Stimulated activated CD4-positive, alpha-beta T cell treated with anti-CD3 and anti-CD28 coated beads, TNF-alpha, amount 100 ng/mL, for 1 hour (primary cell): Measurements from ENCODE around the gene KCTD1.
"Not testable (repeated sequence)": the region's sequence is repeated elsewhere in the genome, so short reads cannot be mapped to it uniquely, and the experiment has no call there.

Source experiments
- DNase-seq, 3 donors: peaks; one replicate each; pipeline ENCODE4 v3.0.0-alpha.2; 2020; ENCODE audit warnings: low read depth in 3 of 3, low spot score in 1 of 3

The KCTD1 gene

DNA sequence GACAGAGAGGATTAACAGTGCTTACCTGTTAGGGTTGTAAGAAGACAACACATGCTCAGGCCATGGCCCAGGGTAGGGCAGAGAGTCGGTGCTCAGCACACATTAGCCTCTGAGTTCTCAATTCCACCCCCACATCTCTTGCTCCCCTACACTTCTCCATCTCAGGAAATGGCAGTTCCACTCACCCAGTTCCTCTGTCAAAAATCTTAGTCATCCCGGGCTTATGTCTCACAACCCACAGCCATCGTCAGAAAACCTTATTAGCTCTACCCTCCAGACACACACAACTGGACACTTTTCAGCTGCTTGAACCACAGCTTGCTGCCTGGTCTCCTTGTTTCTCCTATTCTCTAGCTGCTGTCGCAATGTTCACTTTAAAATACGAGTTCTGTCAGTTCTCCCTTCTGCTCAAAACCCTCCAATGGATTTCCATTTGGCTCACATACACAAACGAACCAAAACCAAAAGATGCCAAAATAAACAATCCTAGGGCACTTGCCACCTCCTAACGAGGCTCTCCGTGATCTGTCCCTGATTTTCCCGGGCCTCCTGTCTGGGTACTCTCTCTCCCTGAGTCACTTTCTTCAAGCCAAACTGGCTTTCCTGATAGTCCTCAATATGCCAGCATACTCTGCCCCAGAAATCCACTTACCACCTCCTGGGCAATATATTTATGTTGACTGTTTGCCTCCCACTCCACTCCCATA lies 89.7 kb downstream of the KCTD1 start:
- DNase-seq = no peak

DNA sequence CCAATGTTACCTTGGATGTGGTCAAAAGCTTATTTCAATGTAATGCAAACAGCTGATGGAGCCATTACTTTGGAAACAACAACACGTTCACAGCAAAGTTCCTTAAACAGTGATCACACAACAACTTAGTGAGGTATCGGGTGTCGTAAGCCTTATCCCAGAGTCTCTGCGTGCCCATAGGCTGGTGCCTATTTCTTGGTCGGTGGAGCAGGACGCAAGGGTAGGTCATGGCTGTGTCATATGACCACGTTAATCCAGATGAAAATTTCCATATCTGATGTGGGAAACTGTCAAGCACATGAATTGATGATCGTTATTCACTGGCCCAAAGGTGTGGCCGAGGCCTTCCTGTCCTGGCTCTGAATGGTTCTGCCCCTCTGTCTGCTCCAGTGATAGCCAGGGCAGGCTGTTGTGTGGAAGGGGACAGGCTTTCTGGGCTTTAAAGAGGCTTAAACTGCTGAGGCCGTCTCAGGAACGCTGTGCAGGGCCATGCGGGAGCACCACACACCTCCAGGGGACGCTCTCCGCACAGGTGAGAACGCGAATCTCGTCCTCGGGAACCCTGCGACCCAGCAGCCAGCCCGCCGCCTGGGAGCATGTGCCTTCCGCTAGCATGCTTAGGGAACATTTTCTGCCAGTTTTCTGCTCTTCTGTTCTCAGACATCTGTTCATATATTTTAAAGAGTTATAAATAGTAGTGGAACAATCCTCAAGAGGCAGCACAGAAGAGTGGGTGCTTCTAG lies 90.6 kb downstream of the KCTD1 start:
- no peak for DNase-seq

DNA sequence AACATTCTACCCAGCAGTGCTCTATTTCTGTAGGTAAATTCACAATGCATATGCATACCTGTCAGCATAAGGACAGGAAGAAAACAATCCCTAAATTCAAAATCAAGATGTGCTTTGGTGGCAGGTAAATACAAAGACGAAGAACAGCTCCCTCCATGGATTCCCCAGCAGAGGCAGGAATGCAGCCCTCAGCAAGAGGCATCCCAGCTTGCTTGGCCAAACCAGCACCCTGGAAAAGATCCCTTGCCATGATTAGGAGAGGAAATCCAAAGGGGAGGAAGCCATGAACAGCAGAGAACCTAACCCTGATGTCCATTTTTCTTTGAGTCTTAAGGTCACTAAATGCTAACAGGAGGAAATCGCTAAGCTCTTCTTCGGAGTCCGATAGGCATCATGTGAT lies 91.2 kb downstream of the KCTD1 start:
- no peak for DNase-seq

DNA sequence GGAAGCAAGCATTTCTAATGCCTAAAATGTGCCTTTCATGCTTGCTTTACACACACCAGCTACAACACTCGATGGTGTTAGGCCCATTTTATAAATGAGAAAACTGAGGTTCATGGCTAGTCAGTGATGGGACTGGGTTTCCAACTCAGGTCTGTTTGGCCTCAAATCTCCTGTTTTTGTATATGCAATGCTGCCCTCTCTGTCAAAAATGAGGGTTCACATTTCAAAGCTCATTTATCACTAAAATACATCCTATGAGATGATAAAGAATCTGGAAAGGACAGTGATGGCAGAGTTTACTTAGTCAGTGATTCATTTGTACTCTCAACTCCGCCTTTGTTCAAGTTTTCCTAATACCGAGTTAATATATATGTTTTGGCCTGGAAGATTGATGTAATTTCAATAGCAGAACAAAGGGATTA lies 92.3 kb downstream of the KCTD1 start:
- no peak for DNase-seq

DNA sequence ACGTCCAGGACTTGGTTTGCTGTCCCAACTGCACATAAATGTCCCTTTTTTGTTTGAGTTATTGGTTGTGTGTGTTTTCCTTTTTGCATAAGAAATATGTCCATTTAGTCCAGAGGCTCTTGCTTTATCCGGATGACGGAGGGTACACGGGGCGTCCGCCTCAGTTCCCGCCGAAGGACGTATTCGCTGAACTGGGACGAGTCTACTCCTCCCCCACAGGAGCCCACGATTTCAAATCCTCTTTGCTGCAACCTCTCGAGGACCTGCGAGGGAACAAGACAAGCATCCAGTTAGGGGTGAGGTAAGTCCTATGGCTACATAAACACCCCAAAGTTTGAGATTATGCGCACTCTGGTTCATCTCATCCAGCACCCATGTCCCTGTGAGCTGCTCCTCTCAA lies 92.7 kb downstream of the KCTD1 start:
- no peak for DNase-seq

DNA sequence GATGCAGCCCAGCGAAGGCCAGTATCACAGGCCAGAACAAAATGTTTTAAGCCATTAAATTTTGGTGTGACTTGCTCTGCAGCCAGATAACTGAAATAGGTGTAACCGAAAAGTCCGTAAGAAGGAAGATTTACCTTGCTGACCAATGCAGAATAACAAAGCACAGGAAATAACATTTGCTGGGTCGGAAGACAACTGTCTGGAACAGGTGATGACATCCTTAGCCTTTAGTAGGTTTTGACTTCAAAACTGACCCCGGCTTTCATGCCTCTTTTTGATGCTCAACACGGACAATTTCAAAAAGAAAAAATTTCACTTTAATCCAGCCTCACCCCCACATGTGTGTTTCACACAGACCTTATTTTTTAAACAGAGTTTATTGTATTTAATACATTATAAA lies 93.7 kb downstream of the KCTD1 start:
- DNase-seq = no peak

DNA sequence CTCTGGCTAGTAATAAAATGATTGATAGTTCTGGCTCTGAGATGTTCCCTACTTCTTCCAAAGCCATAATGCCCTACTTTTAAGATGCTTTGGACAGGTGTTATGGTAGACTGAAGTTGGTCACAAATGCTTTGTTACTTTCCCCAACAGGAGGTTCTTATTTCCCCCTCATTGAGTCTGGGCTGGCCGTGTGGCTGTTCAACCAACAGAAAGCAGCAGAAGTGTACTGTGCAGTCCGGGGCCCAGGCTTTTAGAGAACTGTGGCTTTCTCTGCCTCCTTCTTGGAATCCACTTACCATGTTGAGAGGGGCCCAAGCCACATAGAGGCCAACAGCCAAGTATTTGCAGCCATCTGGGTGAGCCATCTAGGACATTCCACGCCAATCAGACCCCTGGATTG lies 94.2 kb downstream of the KCTD1 start:
- no peak for DNase-seq

DNA sequence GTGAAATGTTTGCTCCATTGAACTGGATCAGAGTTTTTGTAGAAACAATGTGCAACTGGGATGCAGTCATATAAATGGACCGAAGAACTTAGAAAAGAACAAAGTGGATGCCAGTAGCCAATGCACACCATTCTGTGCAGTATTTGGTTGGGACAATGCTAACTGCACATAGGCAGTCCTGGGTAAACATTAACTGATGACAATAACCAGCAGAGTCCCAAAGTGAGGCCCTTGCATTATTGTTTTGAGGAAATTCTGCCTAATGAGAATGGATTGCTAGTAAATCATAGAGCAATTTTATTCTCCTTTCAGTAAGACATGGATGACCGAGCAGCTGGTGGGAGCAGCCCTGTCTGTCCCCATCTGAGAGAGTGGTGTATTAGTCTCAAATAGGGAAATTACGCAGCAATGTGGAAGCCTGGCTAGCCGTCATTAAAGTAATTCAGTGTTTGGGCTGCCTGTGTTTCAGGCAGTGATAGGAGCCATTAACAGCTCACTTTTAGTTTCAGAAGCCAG lies 94.9 kb downstream of the KCTD1 start:
- DNase-seq = no peak

DNA sequence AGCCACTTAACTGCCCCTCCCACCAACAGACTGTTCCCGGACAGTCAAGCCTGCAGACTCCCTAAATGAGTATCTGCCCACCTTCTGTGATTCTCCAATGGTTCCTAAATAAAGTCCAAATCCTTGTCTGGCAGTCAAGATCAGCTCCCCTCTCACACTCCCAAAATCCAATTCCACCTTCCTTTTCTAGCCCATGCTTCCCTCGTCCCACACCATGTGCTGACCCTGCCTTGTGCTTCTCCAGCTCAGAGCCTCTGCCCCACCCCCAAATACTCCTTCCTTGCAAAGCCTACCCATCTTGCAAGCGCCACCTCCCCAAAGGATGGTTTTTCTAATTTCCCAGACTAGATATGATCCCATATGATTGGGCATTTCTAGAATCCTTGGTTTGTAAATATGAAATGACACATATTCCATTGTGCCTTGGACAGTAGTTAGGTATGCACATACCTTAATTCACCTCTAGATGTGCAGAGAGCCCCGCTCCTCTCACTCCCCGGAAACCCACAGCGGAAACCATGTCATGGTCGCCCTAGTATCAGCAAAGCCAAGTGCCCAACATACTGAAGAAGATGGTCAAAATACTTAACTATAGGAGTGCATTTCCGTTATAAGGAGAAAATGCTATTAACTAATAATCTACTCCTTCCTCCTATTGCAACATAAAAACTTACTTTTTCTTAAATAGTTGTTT lies 97.2 kb downstream of the KCTD1 start:
- no peak for DNase-seq

DNA sequence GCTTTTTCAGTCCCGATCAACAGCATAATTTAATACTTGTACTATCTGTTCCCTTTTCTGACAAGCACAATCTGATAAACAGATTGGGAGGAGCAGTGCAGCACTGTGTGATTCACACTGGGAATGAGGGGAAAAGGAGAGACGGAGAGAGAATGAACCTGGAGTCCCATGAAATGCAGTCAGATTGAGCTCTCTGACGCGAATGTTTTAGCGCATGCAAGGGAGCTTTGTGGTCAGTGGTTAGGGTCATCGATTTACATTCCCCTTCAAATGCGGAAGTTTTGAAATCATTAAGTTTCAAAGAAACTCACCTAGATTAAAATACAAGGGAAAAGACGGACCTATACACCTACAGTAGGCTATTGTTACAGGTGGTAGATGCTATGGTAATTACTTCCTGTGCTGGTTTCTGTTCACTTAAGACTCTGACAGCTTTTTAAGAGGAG lies 99.6 kb downstream of the KCTD1 start:
- no peak for DNase-seq

DNA sequence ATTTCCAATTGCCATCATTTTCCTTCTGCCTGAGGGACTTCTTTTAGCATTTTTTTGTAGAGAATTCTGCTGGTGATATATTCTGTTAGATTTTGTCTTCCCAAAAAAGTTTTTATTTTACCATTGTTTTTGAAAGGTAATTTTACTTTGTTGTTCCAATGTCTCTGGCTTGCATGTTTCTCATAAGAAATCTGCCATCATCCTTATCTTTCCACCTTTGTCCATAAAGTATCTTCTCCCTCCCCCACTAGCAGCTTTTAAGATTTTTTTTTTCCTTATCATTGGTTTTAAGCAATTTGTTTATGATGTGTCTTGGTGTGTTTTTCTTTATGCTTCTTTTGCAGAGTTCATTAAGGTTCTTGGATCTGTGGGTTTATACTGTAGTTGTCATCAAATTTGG lies 104.5 kb downstream of the KCTD1 start:
- DNase-seq = no peak

DNA sequence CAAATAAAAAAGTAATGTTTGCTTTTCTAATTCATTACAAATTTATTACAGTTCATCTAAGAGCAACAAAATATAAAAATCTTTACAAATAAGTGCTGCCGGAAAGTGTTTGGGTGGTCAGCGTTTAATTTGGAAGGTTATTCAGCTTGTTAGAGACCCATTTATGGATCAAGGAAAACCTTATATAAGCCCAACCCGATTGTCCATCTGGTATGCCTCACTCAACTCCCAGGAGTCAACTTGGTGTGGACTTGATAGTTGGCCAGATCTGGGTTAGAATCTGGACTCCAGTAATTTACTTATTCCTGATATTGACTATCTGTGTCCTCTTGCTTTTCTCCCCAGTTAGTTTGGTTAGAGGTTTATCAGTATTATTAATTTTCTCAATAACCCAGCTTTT lies 106.2 kb downstream of the KCTD1 start:
- no peak for DNase-seq

DNA sequence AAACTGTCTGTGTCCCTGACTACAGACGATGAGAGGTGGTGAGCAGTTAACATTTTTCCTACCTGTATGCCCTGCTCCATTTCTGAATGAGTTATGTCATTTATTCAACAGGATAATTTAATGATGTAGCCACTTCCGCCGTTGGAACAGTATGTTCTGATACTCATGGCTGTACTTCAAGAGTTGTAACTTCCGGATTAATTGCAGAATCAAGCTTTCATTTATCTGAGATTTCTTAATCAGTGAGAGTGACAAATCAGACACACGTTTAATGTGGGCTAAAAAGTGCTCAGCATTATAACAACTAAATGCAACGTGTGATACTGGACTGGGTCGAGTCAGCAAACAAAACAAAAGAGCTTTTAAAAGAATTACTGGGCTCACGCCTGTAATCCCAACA lies 107.7 kb downstream of the KCTD1 start:
- no peak for DNase-seq

DNA sequence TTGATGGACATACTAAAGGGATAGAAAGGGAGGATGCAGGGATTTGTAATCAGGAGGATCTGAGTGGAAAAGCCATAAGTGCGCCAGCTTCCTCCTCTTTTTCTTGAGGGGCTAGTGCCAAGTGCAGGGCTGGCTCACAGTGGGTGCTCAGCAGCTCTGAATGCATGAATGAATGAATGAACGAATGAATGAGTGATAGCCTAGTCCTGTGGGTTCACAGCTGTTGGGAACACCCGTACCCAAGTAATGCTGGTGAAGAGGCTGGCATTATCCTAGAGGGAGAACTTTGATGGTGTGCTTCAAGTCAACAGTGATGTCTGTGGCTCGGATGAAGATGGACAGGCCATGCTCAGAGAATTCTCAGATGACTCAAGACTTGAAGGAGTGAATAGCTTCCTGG lies 108.8 kb downstream of the KCTD1 start:
- no peak for DNase-seq

DNA sequence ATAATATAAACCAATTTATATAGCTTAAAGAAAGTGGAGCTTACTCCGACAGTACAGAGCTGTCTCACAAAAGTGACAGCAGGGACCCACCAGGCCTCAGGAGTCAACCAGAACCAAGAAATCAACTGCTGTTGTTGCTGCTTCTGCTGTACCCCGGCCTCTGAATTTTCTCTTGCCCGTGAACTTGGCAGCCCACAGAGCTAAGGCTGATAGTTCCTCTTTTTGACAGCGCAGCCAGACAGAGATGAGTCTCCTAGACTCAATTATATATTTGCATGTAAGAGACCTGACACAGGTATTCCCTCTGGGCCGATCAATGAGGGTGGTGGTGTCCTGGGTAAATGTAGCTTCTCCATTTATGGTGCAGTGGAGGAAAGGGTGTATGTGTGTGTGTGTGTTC lies 109.4 kb downstream of the KCTD1 start:
- DNase-seq = no peak

DNA sequence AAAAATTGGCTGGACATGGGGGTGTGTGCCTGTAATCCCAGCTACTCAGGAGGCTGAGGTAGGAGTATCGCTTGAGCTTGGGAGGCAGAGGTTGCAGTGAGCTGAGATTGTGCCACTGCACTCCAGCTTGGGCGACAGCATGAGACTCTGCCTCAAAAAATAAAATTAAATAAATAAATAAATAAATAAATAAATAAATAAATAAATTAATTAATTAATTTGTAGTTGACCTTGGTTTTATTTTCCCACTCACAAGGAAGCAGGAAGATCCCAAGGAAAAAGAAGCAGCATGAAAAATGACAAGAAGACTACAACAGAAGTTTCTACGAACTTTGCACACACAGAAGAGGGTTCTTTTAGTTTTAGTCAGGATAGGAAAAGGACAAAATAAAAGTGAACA lies 110.7 kb downstream of the KCTD1 start:
- DNase-seq = not testable (repeated sequence)

DNA sequence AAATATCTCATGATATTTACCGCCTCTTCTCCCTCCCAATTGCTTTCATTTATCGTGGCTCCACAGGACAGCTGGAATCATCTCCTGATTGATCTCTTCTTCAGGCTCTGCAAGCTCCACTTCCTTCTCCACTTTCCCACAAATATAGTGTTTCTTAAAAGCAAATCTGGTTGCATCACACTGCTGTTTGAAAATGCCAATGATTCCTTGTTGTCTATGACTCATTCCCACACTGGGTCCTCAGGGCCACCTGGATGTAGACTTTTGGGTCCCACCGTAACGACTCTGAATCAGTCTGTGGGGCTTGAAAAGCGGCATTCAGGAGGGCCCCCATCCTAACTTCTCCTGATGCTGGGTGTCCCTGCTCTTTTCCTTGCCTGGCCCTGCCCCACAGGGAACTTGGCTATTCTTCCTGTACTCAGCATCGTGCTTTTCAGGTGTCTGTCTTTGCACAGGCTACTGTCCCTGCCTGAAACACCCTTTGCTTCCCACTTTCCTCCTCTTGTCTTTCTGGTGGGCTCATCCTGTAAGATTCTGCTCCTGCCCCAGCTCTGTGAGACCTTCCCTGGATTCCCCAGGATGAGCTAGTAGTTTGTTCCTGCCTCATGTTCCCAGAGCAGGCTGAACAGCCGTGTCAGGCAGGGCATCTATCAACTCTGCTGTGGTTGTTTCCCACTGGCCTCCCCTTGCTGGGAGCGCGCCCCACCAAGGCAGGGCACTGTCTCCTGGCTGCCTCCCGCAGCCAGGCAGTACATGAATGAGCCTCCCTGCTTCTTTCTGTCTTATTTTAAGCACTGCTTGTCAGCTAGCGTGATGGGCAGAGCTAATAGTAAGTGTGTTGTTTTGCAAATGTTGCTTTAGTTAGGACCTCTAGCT lies 111.9 kb downstream of the KCTD1 start:
- DNase-seq = no peak

DNA sequence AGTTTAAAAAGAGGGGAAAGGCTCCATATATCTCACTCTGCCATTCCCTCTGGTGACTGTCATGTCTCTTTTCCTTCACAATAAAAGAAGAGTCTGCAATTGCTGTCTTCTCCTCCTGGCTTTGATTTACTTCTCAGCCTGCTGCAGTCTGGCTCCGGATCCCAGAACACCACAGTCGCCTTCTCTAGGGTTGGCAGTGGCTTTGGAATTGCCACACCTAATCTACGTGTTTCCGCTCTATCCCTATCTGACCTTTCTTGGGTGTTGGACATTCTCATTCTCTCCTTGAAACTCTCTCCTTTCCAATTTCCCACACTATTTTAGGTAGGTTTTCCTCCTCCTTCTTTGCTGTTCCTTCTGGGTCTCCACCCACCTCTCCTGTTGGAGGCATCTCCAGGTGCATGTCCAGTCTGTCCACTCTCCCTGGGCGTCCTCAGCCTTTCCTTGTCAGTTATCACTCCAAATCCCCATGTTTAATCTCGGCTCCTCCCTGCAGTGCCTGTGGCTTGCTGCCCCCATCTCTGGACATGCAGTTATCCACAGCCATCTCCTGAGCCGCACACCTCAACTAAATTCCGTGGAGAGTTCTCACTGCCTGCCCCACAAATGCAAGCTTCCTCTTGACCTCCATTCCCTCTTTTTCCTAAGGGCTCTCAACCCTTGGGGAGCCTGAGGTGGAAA lies 112.8 kb downstream of the KCTD1 start:
- no peak for DNase-seq

DNA sequence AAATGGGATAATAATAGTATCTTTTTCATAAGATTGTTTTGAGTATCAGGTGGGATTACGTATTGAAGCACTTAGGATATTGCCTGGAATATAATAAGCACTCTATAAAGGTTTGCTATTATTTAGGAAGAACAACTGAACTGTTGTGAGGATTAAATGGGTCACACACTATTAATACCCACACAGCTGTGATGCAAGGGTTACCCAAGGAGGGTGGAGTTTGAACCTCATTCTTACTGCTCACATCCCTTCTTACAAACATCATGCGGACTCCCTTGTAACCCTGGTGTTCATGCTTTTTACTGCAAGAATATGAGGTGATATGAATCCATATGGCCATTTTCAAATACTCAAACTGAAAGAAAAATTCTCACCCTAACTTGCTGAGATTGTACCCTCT lies 113.5 kb downstream of the KCTD1 start:
- no peak for DNase-seq

DNA sequence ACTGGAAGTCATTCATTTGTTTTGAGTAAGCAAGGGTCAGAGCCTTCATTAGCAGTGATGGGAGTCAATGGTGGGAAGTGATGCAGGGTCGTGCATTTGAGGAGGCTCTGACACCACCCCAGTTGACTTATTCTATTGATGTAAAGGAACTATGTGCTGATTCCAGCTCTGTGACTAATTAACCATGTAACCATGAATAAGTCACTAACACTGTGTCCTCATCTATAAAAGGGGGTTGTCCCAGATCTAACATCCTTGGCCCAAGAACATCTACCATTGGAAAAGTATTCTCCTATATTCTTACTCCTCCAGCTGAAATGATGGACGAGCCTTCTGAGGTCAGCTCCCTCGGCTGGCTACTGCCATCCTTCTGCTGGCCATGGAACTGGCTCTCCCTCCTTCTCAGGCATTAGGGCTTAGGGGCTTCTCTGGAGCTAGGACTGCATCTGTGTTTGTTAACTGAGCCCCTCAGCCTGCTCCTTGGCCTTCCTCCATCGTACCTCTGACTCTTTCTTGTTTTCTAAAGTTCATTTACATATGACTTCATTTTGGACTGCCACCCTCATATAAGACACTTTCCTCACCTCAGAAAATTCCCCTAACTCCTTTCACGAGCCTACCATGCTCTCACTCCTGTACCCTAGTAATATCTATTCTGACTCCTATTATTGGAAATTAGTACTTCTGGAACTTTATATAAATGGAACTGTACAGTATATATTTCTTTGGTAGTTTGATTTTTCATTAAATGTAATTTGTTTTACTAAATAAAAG lies 115.5 kb downstream of the KCTD1 start:
- no peak for DNase-seq
